CMK (cell line): ENCODE measurements around the gene ZFP36L2.
"Not testable (repeated sequence)": the region's sequence is repeated elsewhere in the genome, so short reads cannot be mapped to it uniquely, and the experiment has no call there.

Experiments
- DNase-seq: peaks from one replicate; pipeline ENCODE4 v3.0.0-alpha.2; 2010; ENCODE audit warnings: low read depth

The ZFP36L2 gene

GRCh38 chr2:43207553-43208300 is 18.7 kb downstream of the ZFP36L2 start:
- DNase-seq = no peak

GRCh38 chr2:43206602-43207001 is 19.8 kb downstream of the ZFP36L2 start:
- DNase-seq = no peak

- no peak for DNase-seq
These were observed 23.0 kb downstream of the ZFP36L2 start for GRCh38 chr2:43203373-43203772.

GRCh38 chr2:43202289-43202688 is 24.1 kb downstream of the ZFP36L2 start:
- DNase-seq = no peak

GRCh38 chr2:43201497-43201896 is 24.9 kb downstream of the ZFP36L2 start:
- no peak for DNase-seq

- no peak for DNase-seq
These were observed 25.4 kb downstream of the ZFP36L2 start for GRCh38 chr2:43201016-43201415.

GRCh38 chr2:43199492-43200488 is 26.6 kb downstream of the ZFP36L2 start:
- no peak for DNase-seq

GRCh38 chr2:43198263-43198662 is 28.1 kb downstream of the ZFP36L2 start:
- no peak for DNase-seq

GRCh38 chr2:43197588-43197896 is 28.9 kb downstream of the ZFP36L2 start:
- DNase-seq = no peak

GRCh38 chr2:43196768-43197587 is 29.4 kb downstream of the ZFP36L2 start:
- no peak for DNase-seq

- DNase-seq = no peak
These were observed 32.1 kb downstream of the ZFP36L2 start for GRCh38 chr2:43194121-43194869.

- no peak for DNase-seq
These were observed 32.7 kb downstream of the ZFP36L2 start for GRCh38 chr2:43193652-43194120.

GRCh38 chr2:43192744-43193651 is 33.4 kb downstream of the ZFP36L2 start:
- DNase-seq = no peak

GRCh38 chr2:43191947-43192516 is 34.4 kb downstream of the ZFP36L2 start:
- no peak for DNase-seq

GRCh38 chr2:43190311-43191052 is 35.9 kb downstream of the ZFP36L2 start:
- DNase-seq = no peak

- DNase-seq = not testable (repeated sequence)
These were observed 36.5 kb downstream of the ZFP36L2 start for GRCh38 chr2:43189861-43190260.

- no peak for DNase-seq
These were observed 37.6 kb downstream of the ZFP36L2 start for GRCh38 chr2:43188561-43189386.

- no peak for DNase-seq
These were observed 39.6 kb downstream of the ZFP36L2 start for GRCh38 chr2:43186679-43187374.
